HepG2 (cell line): ENCODE results near the gene JMJD4. TPM values are rescaled to one million over a fixed set of nuclear protein-coding genes. Genes with fewer than 3 reads are reported as not detected.

Experiments
- ATAC-seq: fragments of 200-7000 bp; cut with Tn5 transposase; 3 replicates; pipeline ENCODE4 v1.9.1; 2020; ENCODE audit warnings: mild to moderate bottlenecking, moderate library complexity
- BruUV-seq: library from RNA; stranded (reverse); fragments of 400-500 nt; replicated peaks from 2 replicates; lab custom pipeline; 2021; lab: Mats Ljungman, UMichigan
- CTCF ChIA-PET: fragments of 300-600 bp; formaldehyde crosslinking; extraction: SDS; loops from one replicate; lab custom pipeline; 2021; ENCODE audit warnings: low total read pairs, inconsistent platforms, low intra/inter-chr PET ratio; lab: Yijun Ruan, JAX
- POLR2A ChIA-PET: fragments of 350-600 bp; sonication (Branson Sonifier 250); formaldehyde crosslinking; loops from one replicate; lab custom pipeline; 2020; ENCODE audit warnings: antibody characterized with exemption, inconsistent platforms; lab: Yijun Ruan, JAX
- DNase-seq: peaks from one replicate; pipeline ENCODE4 v3.0.0-alpha.2; 2015; ENCODE audit warnings: low spot score
- FAIRE-seq: peaks from 3 replicates; lab custom pipeline; 2011; peaks lifted over from hg19 to GRCh38; lab: Jason Lieb, UNC
- H2AFZ ChIP-seq: one replicate; pipeline ENCODE4 v1.6.1; 2011; ENCODE audit warnings: low read length, inconsistent platforms
- H3K27ac ChIP-seq: fragments of 300-600 bp; 3 replicates; pipeline ENCODE4 v1.8.0; 2011; ENCODE audit warnings: mixed run types, mild to moderate bottlenecking, mixed read lengths, low read length, inconsistent platforms; ENCODE audit not compliant: insufficient read depth; ENCODE audit errors: extremely low read length
- H3K27me3 ChIP-seq, 2 experiments: fragments of 200-600 bp in 1 of 2; 2 replicates in 1 of 2; 3 replicates in 1 of 2; pipeline versions ENCODE4 v1.6.0 to v1.8.0; 2011; ENCODE audit warnings: low read length in 2 of 2, mild to moderate bottlenecking in 2 of 2, moderate library complexity in 2 of 2, inconsistent platforms in 1 of 2; ENCODE audit not compliant: insufficient read depth in 2 of 2, control insufficient read depth in 1 of 2
- H3K36me3 ChIP-seq, 2 experiments: fragments of 200-600 bp in 1 of 2; replicated peaks in 1 of 2; 2 replicates in 1 of 2; 3 replicates in 1 of 2; pipeline versions ENCODE4 v1.5.1 to v1.8.0; 2011; ENCODE audit warnings: low read length in 2 of 2, inconsistent platforms in 1 of 2; ENCODE audit not compliant: insufficient read depth in 2 of 2, control insufficient read depth in 1 of 2
- H3K4me1 ChIP-seq: 2 replicates; pipeline ENCODE4 v1.5.1; 2012; ENCODE audit warnings: low read length, inconsistent platforms; ENCODE audit not compliant: insufficient read depth
- H3K4me2 ChIP-seq: 2 replicates; pipeline ENCODE4 v1.6.0; 2011; ENCODE audit warnings: low read depth, low read length, inconsistent platforms
- H3K4me3 ChIP-seq, 3 experiments: fragments of 200-600 bp in 1 of 3; sonication (generic), shearing (Covaris generic) in 1 of 3; replicated peaks in 1 of 3; 2 replicates each; pipeline ENCODE4 v1.5.1; 2011 to 2016; ENCODE audit warnings: low read length in 3 of 3, inconsistent platforms in 2 of 3, low read depth in 2 of 3, mild to moderate bottlenecking in 2 of 3, control low read depth in 1 of 3, mixed read lengths in 1 of 3; ENCODE audit not compliant: insufficient read depth in 1 of 3
- H3K79me2 ChIP-seq: one replicate; pipeline ENCODE4 v1.6.1; 2011; ENCODE audit warnings: low read length, inconsistent platforms; ENCODE audit not compliant: insufficient read depth
- H3K9ac ChIP-seq: 2 replicates; pipeline ENCODE4 v1.6.0; 2011; ENCODE audit warnings: mild to moderate bottlenecking, low read depth, low read length, inconsistent platforms; ENCODE audit not compliant: insufficient read depth
- H3K9me3 ChIP-seq: 2 replicates; pipeline ENCODE4 v1.5.1; 2012; ENCODE audit warnings: mild to moderate bottlenecking, low read length
- H4K20me1 ChIP-seq: 2 replicates; pipeline ENCODE4 v1.6.0; 2011; ENCODE audit warnings: inconsistent platforms, mild to moderate bottlenecking, low read length, moderate library complexity; ENCODE audit not compliant: insufficient read depth
- AKNA ChIP-seq: sonication (generic); formaldehyde crosslinking; IDR thresholded peaks from 2 replicates; pipeline ENCODE4 v1.4.0; 2020; ENCODE audit warnings: missing genetic modification reagents, borderline replicate concordance
- CC2D1A ChIP-seq: sonication (generic); formaldehyde crosslinking; IDR thresholded peaks from 2 replicates; pipeline ENCODE4 v1.8.1; 2023; ENCODE audit warnings: mild to moderate bottlenecking, missing genetic modification reagents
- HNF1B ChIP-seq: sonication (generic); formaldehyde crosslinking; IDR thresholded peaks from 2 replicates; pipeline ENCODE4 v1.5.1; 2020; ENCODE audit warnings: mild to moderate bottlenecking, moderate library complexity, missing genetic modification reagents
- KMT2A ChIP-seq: sonication (generic); formaldehyde crosslinking; IDR thresholded peaks from 2 replicates; pipeline ENCODE4 v1.4.0; 2020; ENCODE audit warnings: missing genetic modification reagents
- MXD3 ChIP-seq: IDR thresholded peaks from 2 replicates; pipeline ENCODE4 v1.6.1; 2016; ENCODE audit warnings: mild to moderate bottlenecking, missing biosample characterization, missing genetic modification reagents
- SETDB1 ChIP-seq: sonication (generic); formaldehyde crosslinking; IDR thresholded peaks from 2 replicates; pipeline ENCODE4 v1.5.1; 2020; ENCODE audit warnings: missing genetic modification reagents, mild to moderate bottlenecking, borderline replicate concordance
- SP5 ChIP-seq: IDR thresholded peaks from 2 replicates; pipeline ENCODE4 v1.6.1; 2016; ENCODE audit warnings: low read depth, borderline replicate concordance
- TIGD3 ChIP-seq: sonication (generic); formaldehyde crosslinking; IDR thresholded peaks from 2 replicates; pipeline ENCODE4 v1.5.1; 2020; ENCODE audit warnings: mild to moderate bottlenecking, missing genetic modification reagents, borderline replicate concordance
- ZNF20 ChIP-seq: sonication (generic); formaldehyde crosslinking; IDR thresholded peaks from 2 replicates; pipeline ENCODE4 v1.4.0; 2020; ENCODE audit warnings: mild to moderate bottlenecking, moderate library complexity, missing genetic modification reagents
- ZNF34 ChIP-seq: sonication (generic); formaldehyde crosslinking; IDR thresholded peaks from 2 replicates; pipeline ENCODE4 v1.4.0; 2020; ENCODE audit warnings: mild to moderate bottlenecking, missing genetic modification reagents, borderline replicate concordance
- ZNF362 ChIP-seq: sonication (generic); formaldehyde crosslinking; IDR thresholded peaks from 2 replicates; pipeline ENCODE4 v1.4.0; 2020; ENCODE audit warnings: missing genetic modification reagents, mild to moderate bottlenecking, borderline replicate concordance
- ZNF761 ChIP-seq: sonication (generic); formaldehyde crosslinking; conservative IDR thresholded peaks from 2 replicates; pipeline ENCODE4 v1.4.0; 2020; ENCODE audit warnings: mild to moderate bottlenecking, missing genetic modification reagents
- WGBS: methylation state at CpG from one replicate; pipeline ENCODE4 v1.1.6; 2017; ENCODE audit warnings: low lambda C conversion rate; 5-methylcytosine and 5-hydroxymethylcytosine counted together
- in situ Hi-C: cut with HindIII; loops from 2 replicates; pipeline ENCODE4 v1.10.0; 2017; ENCODE audit warnings: low pct_unique_long_range_greater_than_20kb; ENCODE audit not compliant: extremely low pct_ligation_motif_present
- intact Hi-C: fragments of 100-400 bp; cut with micrococcal nuclease; formaldehyde crosslinking; loops from one replicate; pipeline ENCODE4 v1.10.0; 2022; ENCODE audit not compliant: unreplicated experiment
- polyA plus RNA-seq, 8 experiments: library from polyadenylated mRNA; depleted of rRNA in 3 of 8; stranded (reverse) in 7 of 8; unstranded in 1 of 8; fragments of >200 nt; fragmentation: Illumina TruSeq in 4 of 8; extraction: Trizol in 4 of 8; gene quantifications; 2 replicates each; pipeline versions ENCODE4 v1.2.1 to v1.2.3, GENCODE V29; 2011 to 2016; ENCODE audit warnings: low read depth in 4 of 8, missing spikeins in 1 of 8, mixed read lengths in 1 of 8; ENCODE audit not compliant: insufficient read depth in 1 of 8
- total RNA-seq, 5 experiments: library from RNA; depleted of rRNA; stranded (reverse); fragments of >200 nt; fragmentation: Illumina TruSeq; extraction: Trizol; gene quantifications; 2 replicates each; pipeline ENCODE4 v1.2.3, GENCODE V29; 2016; ENCODE audit warnings: low read depth in 1 of 5

JMJD4 gene
- total and polyA plus RNA-seq, 2 of the 13 experiments (the other 11 are each of a cell fraction or from before 2014, with no cell fraction given), result 10.2 to 29.0 TPM

GRCh38 chr1:227782226-227782625 is 47.1 kb upstream of the JMJD4 start:
- in situ Hi-C loops, result no loop called here
- BruUV-seq, result no TSS peak
- WGBS, result 100% methylated on average over 3 of the region's 4 CpGs
- Histone ChIP-seq H4K20me1 (no peaks in the 10 kb centered on the region), H3K27ac (no peak overlapping the region), H3K9me3 (no peaks in the 10 kb centered on the region), H3K79me2 (no peaks in the 10 kb centered on the region), H3K4me3 (no peak overlapping the region), H3K36me3 (peaks cover 0 to 2% of the 10 kb centered on the region in 2 experiments; a peak in 2 of 5 replicates), H3K4me1 (peaks cover 9% of the 10 kb centered on the region), H3K4me2 (no peak overlapping the region), H3K9ac (no peak overlapping the region), H2AFZ (no peak overlapping the region), H3K27me3 (peaks cover 1 to 17% of the 10 kb centered on the region in 2 experiments; a peak in 4 of 5 replicates)
- TF ChIP-seq ZNF34 (no peak), HNF1B (no peak), SETDB1 (CRISPR knock-in tag) (no peak), SP5 (CRISPR knock-in tag) (no peak), ZNF761 (no peak), AKNA (CRISPR knock-in tag) (no peak), ZNF20 (no peak), MXD3 (CRISPR knock-in tag) (no peak), TIGD3 (CRISPR knock-in tag) (no peak), ZNF362 (CRISPR knock-in tag) (no peak), KMT2A (CRISPR knock-in tag) (no peak), CC2D1A (no peak)
- FAIRE-seq (no peak), DNase-seq (no peak), ATAC-seq (no peak)
- intact Hi-C loops, result no loop called here
- ChIA-PET CTCF (no interaction called here), POLR2A (no interaction called here)
